ENCODE measurements around the gene MDFIC.

DNA sequence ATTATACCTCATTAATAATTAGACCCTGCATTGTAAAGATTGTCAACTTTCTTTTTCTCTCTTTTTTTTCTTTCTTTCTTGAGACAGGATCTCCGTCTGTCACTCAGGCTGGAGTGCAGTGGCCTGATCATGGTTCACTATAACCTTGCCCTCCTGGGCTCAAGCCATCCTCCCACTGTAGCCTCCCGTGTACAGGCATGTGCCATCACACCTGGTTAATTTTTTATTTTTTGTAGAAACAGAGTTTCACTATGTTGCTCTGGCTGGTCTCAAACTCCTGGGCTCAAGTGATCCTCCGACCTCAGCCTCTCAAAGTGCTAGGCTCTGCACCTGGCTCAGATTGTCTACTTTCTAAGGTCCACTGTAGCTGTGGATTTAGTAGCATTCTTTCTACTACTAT lies 50.7 kb downstream of the MDFIC start:
- TF ChIP-seq, protein P1, sequence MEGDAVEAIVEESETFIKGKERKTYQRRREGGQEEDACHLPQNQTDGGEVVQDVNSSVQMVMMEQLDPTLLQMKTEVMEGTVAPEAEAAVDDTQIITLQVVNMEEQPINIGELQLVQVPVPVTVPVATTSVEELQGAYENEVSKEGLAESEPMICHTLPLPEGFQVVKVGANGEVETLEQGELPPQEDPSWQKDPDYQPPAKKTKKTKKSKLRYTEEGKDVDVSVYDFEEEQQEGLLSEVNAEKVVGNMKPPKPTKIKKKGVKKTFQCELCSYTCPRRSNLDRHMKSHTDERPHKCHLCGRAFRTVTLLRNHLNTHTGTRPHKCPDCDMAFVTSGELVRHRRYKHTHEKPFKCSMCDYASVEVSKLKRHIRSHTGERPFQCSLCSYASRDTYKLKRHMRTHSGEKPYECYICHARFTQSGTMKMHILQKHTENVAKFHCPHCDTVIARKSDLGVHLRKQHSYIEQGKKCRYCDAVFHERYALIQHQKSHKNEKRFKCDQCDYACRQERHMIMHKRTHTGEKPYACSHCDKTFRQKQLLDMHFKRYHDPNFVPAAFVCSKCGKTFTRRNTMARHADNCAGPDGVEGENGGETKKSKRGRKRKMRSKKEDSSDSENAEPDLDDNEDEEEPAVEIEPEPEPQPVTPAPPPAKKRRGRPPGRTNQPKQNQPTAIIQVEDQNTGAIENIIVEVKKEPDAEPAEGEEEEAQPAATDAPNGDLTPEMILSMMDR (IDR thresholded peaks at IDR 0.05; ENCODE audit: borderline replicate concordance, extremely low read depth, low read length, poor library complexity, severe bottlenecking): no peak
- no peak for TF ChIP-seq EZH2 (IDR thresholded peaks at IDR 0.05; ENCODE audit: borderline replicate concordance, low read depth, low read length, severe bottlenecking)

Data from DND-41 (cell line).